Activated CD4-positive, alpha-beta T cell treated with anti-CD3 and anti-CD28 coated beads for 24 hours (primary cell): Measurements from ENCODE around the gene TMEM150A.
"Not testable (repeated sequence)": the region's sequence is repeated elsewhere in the genome, so short reads cannot be mapped to it uniquely, and the experiment has no call there.

Experiments
- DNase-seq, 2 donors: peaks; one replicate each; pipeline ENCODE4 v3.0.0-alpha.2; 2020; ENCODE audit warnings: low read depth in 2 of 2

Gene TMEM150A

DNA sequence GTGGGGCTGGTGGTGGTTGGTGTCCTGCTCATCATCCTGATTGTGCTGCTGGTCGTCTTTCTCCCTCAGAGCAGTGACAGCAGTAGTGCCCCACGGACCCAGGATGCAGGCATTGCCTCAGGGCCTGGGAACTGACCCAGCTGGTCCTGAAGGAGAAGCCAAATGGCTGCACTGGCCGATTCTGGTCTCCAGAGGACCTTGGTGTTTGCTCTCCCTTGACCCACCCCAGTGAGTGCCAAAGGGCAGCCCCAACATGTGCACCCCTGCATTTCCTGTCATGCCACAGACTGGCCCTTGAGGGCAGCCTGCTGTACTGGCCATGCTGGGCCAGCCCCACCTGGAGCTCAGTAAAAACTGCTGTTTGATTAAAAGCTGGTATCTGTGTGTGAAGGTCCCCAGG lies 9.5 kb downstream of the TMEM150A start:
- no peak for DNase-seq

DNA sequence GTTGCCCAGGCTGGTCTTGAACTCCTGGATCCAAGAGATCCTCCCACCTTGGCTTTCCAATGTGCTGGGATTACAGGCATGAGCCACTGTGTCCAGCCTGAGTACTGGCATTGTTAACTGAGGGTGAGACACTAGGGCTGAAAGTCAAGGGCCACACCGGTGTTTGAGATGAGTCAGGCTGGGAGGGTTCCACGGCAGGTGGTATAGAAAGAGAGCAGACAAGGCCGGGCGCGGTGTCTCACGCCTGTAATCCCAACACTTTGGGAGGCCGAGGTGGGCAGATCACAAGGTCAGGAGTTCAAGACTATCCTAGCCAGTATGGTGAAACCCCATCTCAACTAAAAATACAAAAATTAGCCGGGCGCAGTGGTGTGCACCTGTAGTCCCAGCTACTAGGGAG lies 10.2 kb downstream of the TMEM150A start:
- not testable (repeated sequence) for DNase-seq

DNA sequence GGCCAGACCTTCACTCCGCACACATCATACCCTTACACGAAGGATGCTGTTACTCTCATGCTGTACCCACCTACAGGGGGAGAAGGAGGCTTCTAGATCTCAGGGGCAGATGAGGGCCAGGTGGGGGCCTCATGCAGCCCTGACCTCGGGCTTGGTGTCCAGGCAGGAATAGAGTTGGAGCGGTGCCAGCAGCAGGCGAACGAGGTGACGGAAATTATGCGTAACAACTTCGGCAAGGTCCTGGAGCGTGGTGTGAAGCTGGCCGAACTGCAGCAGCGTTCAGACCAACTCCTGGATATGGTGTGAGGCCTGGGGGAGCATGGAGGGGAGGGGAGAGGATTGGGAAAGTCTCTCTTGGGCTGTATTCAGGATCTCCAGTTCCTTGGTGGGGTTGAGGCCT lies 10.9 kb downstream of the TMEM150A start:
- DNase-seq, result no peak

DNA sequence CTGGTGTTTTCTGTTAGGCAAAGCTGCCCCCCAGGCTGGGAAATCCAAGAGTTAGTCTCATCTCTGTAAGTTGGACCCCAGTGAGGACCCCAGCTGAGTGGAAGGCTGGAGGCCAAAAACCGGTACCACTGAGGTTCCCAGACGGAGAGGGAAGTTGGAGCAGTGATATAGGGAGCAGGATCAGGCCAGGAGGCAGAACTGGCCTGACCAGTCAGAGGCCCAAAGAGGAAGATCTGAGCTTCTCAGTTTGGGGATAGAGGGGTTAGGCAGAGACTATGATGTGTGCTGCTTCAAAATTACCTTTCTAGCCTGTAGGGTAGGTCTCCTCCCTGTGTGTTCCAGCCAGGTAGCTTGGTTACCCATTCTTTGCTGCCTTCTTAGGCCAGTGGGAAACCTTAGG lies 11.5 kb downstream of the TMEM150A start:
- no peak for DNase-seq

DNA sequence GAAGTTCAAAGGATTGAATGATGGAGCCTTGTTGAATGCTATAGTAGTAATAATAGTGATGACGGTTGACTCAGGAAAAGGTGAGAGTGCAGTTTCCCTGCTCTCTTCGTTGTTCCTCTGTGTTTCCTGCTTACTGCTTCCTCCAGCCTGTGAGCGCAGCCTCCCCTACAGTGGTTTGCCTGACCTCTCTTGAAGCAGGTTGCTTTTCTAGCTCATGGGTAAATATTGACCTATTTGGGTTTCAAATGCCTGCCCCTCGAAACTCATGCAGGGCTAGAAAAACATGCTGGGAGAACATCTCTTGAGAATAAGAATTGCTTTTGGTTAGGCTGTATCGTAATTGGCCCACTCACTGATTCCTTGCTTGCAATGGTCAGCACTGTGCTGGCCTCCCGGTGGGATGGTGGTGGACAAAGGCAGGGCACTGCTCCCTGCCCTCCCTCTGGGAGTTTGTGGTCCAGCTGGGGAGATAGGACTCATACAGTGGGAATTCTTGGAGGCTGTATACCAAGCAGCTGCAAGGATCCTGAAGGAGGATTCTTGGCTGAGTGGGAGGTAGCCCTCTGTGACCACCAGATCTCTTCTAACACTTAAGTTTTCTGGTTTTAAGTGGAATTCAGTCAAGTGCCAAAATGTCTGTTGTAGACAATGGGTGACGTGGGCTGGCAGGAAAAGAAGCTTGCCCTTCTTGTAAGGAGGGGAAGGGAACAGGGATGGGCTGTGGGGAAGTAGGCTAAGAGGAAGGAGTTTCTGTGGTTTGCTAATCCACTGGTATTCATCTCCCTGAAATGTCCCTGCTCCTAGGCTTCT lies 12.3 kb downstream of the TMEM150A start:
- no peak for DNase-seq

DNA sequence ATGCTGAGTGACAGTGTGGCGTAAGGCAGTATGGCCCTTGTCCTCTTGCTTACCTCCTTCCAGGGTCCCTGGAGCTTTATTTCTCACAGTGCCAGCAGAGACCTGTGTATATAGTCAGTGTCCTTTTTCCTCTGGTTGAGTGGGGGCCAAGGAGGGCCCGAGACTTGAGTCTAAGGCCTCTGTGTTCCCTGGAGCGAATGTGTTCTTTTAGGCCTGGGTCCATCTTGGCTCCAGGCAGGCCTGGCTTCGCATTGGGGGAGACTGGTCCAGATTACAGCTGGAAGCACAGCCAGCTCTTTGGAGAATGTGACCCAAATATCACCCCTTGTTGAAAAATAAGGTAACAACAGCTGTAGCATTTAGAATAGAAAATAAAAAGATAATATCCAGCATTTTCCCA lies 13.3 kb downstream of the TMEM150A start:
- DNase-seq, result no peak

DNA sequence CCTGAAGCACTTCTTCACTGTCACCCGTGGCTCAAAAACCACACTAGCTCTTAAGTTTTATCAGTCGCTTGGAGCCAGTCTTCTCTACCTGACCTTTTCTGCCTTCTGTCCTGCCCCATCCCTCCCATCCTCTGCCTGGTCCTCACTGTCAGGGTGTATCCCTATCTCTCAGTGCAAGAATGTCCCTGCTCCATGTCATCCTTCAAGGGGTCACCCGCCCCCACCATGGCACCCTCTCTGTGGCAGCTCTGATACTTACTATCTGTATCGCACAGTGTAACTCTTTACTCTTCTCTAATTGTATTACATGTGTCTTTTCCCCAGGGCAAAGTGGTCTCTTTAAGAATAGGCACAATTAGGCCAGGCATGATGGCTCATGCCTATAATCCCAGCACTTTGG lies 13.9 kb downstream of the TMEM150A start:
- DNase-seq, result no peak

DNA sequence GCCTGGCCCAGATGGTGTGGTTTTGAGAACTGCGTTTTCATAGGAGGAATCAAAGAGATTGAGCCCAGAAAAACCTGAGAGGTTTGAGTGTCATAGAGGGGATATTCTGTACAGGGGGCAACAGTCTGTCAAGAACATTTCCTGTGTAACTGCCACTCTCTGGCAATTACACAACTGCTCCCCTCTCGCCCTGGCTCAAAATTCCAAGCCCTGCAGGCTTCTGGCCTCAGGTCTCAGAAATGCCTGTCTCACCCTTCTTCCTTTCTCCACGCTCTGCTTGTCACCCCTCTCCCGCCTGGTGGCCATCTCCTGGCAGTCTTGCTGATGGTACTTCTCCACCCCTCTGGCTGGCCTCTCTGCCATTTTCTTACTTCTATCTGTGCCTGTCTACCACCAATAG lies 14.3 kb downstream of the TMEM150A start:
- DNase-seq, result no peak

DNA sequence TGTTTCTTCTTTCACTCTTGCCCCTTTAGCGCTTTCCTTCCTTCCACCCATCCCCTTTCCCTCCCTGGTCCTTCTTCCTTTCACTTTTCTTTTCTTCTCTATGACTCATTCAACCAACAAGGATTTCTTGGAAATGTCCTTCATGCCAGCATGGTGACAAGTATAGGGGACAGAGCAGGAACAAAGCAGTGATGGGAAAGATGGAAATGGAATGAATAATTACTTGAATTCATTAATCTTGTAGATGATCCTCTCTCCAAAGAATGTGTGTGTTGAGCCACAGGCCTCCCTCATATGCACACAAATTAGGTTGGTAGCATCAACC lies 16.8 kb downstream of the TMEM150A start:
- DNase-seq, result no peak

DNA sequence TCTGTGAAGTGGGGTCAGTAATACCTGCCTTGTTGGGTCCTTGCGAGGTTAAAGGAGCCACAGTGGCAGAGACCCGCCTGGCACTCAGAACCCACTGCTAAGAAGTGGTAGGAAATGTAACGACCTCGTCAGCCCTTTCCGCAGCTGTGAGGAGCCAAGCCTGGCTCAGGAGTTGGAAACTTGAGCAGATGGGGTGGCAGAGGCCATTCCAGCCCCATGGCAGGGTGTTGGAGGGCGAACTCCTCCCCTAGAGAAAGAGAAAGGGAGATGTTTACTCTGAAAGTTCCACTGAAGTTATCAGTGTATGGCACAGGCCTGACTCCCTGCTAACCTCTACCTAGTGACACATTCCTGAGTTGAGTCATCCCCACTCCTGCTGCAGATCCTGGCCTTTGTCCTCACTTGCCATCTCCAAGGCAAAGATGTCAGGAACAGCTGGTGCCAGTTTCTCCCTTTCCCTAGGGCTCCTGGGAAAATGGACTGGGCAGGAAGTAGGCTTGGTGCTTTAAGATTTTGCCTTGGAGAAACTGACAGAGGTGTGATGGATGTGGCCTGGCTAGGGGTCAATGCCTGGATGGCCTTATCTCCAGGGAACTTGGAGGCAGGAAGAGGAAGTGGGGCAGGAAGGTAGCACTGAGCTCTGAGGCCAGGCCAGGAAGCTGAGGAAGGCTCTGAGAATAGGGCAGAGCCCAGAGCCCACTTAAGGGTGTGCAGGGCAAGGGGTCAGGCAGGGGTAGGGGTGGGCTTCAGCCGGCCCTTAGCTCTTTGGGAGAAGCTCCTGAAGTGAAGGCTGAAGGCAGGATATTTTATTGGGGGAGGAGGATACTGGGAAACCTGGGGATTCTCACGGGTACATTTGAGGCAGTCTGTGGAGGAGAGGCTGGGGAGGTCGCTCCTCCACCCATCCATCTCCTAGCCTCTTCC lies 17.4 kb downstream of the TMEM150A start:
- DNase-seq, result no peak

DNA sequence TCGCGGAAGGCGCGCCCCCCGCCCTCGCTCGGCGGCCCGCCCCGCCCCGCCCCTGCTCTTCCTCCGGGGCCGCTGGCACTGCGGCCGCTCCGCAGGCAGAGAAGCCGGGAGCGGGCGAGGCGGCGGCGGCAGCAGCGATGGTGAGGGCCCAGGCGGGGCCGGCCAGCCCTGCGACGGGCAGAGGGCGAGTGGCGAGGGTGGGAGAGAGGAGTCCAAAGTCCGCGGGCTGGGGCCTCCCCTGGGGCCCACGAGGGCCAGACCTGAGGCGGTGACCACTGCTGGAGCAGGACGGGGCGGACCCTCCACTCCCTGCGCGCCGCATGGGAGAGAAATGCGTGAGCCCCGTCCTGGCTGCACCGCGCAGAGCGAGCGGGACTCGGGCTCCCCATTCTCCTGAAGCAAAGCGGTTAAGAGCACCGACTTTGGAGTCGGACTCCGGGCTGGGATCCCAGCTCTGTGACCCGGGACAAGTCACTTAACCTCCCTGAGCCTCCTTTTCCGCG lies 18.1 kb downstream of the TMEM150A start, which contains the start of gene VAMP5:
Gene VAMP5, plus strand, starts transcription at position 78 of the 503 bp plus-strand sequence. Its CDS starts 60 bp downstream, at position 138.
- no peak for DNase-seq

DNA sequence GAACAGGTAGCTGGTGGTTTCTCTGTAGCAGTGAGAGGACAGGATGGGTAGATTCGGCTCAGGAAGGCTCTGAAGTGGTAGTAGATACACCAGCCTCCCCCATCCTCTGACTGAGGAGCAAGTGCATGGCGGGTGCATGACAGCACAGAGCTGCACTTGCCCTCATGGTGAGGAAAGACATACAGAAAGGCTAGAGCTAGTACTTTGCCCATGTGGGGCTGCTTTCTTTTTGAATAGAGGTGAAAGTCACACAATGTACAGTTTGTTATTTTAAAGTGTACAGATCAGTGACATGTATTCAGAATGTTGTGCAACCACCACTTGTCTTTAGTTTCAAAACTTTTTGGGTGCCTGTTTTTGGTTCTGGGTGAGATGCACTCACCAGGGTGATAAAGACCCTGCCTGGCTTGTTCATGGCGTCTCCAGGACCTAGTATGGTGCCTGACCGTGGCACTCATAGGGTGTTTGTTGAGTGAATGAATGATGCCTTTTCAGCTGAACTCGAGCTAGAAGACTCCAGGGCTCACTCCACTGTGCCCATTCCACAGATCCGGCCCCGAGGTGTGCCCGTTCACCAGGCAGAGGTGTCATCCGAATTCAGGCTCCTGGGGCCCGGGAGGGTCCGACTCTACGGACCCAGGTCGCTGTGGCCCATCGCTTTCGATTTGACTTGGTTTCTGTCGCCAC lies 18.7 kb downstream of the TMEM150A start:
- no peak for DNase-seq

DNA sequence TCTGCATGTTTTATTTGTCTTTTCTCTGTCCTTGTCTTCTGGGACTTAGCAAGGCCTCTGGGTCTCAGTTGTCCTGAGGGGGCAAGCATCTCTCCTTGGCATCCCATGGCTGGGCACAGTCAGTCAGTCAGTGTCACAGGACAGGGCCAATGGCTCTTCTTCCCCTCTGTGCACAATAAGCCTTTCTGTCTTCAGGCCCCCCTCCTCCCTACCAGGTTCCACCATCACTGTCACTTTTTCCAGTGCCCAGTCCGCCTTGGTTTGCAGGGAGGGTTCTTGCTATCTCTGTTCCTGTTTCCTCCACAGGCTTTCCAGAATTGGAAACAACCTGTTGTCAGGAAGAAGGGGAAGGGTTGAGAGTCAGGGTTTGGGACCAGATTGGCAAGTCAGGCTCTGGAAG lies 20.0 kb downstream of the TMEM150A start:
- DNase-seq, result no peak

DNA sequence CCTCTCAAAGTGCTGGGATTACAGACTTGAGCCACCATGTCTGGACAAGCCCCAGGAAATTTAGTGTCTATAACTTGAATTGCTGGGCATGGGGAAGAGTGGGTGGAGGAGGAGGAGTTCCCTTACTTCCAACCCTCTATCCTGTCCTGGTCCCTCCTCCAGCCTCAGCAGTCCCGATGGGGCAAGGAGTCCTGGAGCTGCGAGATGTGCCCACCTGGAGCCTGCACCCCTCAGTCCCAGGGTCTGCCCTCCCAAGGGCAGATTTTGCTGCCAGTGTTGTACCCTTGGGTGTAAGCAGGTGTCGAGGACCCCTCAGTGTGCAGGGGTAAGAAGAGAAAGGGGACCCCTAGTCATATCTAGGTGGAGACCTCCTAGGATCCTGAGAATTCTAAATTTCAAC lies 22.3 kb downstream of the TMEM150A start:
- no peak for DNase-seq

DNA sequence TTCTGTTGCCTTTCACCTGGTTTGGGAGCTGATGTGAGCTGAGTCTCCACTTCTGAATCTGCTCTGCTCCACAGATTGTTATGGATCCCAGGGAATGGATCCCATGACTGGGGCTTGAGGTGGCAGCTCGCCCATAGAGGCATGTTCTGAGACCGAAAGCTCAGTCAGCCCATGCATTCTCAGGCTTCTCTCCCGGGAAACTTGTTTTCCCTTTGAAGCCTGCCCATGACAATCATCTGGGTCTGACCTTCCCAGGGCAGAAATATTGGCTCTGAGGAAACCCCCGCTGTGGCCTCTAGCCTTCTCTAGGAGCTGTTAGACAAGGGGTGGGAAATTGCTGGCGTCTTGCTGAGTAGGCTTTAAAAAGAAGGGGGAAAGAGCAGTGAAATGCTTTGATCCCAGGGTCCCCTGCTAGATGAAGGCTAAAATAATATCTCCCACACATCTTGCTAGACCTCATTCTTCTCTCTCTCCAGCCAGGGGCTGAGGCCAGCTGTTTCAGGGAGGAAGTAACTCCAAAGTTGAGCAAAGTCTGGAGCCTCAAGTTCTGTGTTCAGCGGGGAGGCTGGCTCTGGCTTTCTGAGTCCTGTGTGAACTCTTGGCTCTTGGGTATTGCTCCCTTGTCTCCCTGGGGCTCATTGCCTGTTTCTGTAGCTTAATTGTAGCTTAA lies 23.1 kb downstream of the TMEM150A start:
- DNase-seq, result no peak

DNA sequence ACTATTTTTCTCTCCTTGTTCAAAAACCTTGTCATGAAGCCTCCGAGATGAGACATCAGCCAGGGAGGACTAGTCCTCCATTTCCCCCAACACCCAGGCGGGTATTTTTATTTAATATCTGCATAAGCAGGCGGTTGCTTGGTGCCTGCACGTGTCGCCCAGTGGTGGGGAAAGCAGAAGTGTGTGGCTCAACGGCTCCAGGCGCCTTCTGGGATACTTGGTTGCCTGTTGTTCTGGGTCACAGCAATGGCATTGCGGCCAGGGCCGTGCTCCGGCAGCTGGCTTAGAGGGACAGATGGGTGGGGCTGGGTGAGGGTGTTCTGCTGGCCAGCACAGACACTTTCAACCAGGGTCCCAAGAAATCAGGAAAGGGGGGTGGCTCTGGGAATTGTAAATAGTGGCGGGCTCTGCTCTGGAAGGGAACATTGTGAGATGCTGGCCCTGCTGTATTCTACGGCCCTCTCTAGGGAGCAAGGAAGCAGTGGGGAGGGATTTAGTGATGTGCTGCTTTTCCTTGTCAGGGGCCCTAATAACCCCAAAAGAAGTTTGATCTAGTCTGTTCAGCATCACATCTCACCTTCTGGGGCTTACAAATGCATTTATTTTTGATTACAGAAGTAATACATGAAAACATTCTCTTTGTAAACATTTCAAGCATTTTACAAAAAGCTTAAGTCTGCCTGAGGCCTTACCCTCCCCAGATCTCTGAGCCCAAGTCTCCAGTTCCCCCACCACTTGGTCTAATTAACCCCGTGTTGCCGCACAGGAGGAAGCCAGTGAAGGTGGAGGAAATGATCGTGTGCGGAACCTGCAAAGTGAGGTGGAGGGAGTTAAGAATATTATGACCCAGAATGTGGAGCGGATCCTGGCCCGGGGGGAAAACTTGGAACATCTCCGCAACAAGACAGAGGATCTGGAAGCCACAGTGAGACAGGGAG lies 24.0 kb downstream of the TMEM150A start:
- DNase-seq, result no peak

DNA sequence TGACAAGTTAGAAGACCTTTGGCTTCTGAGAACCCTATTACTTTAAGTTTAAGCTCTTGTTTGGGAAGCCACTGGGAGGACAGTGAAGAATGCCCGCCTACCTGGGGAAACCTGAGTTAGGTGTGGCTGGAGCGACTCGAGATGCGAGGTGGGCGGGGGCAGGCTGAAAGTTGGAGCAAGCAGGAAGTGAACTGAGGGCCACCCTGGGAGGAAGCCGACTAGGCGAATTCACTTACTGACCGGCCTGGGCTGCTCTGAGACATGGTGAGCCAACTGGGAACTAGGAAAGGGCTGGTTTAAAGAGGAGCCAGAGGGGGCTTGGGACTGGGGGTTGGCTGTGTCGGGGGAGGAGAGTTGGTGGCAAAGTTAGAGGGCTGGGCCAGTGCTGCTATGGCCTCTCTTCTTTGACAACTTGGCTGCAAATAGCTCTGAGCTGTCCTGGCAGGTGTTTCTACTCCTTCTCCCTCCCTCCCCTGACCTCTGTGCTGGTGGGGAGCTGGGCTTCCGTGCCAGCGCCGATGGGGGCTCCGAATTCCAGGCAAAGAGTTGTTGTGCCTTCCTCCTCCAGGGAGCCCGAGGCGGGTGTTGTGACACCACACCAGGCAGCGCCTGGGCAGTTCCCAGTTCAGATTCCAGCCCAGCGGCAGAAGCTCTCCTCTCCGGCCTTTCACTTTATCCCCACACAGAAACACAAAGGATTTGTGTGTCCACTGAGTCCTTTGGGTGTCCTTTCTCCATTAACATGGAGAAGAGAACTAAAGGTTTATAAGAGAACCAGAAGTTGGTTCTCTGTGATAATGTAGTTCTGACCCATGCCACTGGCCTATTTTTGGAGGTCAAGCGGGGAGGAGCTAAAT lies 24.9 kb downstream of the TMEM150A start, which contains the start of gene VAMP8:
Gene VAMP8, plus strand, starts transcription at position 201 of the 857 bp plus-strand sequence. Its CDS starts 61 bp downstream, at position 262.
- DNase-seq, result peak; percentile 45 to 60

DNA sequence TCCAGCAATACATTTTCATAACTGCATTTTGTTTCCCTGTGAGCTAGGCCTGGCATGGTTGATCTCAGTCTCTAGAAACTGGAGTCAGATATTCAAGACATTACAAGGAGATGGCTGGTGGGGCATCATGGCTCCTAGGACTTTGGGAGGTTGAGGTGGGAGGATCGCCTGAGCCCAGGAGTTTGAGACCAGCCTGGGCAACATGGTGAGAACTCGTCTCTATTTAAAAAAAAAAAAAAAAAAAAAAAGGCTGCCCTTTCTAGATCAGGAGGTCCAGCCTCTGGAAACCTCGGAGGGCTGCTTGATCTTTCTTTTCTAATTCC lies 25.5 kb downstream of the TMEM150A start:
- no peak for DNase-seq

DNA sequence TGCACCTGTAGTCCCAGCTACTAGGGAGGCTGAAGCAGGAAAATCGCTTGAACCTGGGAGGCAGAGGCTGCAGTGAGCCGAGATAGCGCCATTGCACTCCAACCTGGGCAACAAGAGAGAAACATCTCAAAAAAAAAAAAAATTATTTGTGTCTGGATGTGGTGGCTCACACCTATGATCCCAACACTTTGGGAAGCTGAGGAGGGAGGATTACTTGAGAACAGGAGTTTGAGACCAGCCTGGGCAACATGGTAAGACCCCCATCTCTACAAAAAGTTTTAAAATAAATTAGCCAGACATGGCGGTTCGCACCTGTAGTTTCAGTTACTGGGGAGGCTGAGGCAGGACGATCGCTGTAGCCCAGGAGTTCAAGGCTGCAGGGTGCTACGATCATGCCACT lies 26.8 kb downstream of the TMEM150A start:
- DNase-seq, result no peak

DNA sequence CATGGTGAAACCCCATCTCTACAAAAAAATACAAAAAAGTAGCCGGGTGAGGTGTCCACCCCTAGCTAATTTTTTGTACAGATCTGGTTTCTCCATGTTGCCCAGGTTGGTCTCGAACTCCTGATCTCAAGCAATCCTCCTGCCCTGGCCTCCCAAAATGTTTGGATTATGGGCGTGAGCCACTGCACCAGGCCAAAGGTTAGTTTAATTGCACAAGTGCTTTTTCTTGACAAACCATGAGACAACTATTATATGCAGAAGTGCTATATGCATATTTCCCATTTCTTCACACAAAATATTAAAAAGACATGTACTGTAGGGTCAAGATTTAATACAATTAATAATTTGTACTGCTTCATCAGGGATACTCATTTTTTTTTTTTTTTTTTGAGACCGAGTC lies 36.2 kb downstream of the TMEM150A start:
- DNase-seq, result no peak
